ENCODE data around the gene UAP1L1.
A peak's percentile ranks its signal among the peaks of the same experiment; 100 is the strongest.
"Not testable (repeated sequence)": the region's sequence is repeated elsewhere in the genome, so short reads cannot be mapped to it uniquely, and the experiment has no call there.

Gene UAP1L1

GRCh38 chr9:137077010-137077747 is at the start of gene UAP1L1:
Gene UAP1L1 (plus strand): TSS chr9:137077517. CDS start chr9:137077533, 16 bp downstream.
- DNase-seq, result peak; percentile 85

- DNase-seq, result peak; percentile 86
Observed at GRCh38 chr9:137028263-137029057, 48.9 kb upstream of the UAP1L1 start.

GRCh38 chr9:137029058-137029936 is 48.0 kb upstream of the UAP1L1 start:
- DNase-seq, result peak; percentile 94

GRCh38 chr9:137030006-137030405 is 47.3 kb upstream of the UAP1L1 start:
- no peak for DNase-seq

GRCh38 chr9:137030538-137031527 is 46.5 kb upstream of the UAP1L1 start:
- DNase-seq, result peak; percentile 83

GRCh38 chr9:137031904-137032640 is 45.2 kb upstream of the UAP1L1 start, which contains the start of gene FUT7:
Gene FUT7 (minus strand): TSS chr9:137032088. CDS start chr9:137031991, 97 bp downstream.
- DNase-seq, result no peak

GRCh38 chr9:137032858-137033257 is 44.5 kb upstream of the UAP1L1 start:
- DNase-seq, result no peak

GRCh38 chr9:137033481-137033880 is 43.8 kb upstream of the UAP1L1 start:
- DNase-seq, result not testable (repeated sequence)

- DNase-seq, result no peak
Observed at GRCh38 chr9:137034039-137034708, 43.1 kb upstream of the UAP1L1 start.

GRCh38 chr9:137034709-137035506 is 42.4 kb upstream of the UAP1L1 start:
- peak; percentile 94 for DNase-seq

GRCh38 chr9:137035507-137035834 is 41.8 kb upstream of the UAP1L1 start:
- DNase-seq, result no peak

- DNase-seq, result no peak
Observed at GRCh38 chr9:137035937-137036336, 41.4 kb upstream of the UAP1L1 start.

- no peak for DNase-seq
Observed at GRCh38 chr9:137037035-137037434, 40.3 kb upstream of the UAP1L1 start.

- no peak for DNase-seq
Observed at GRCh38 chr9:137037483-137037882, 39.8 kb upstream of the UAP1L1 start.

- DNase-seq, result no peak
Observed at GRCh38 chr9:137038916-137039315, 38.4 kb upstream of the UAP1L1 start.

- DNase-seq, result no peak
Observed at GRCh38 chr9:137039611-137040366, 37.5 kb upstream of the UAP1L1 start.

- no peak for DNase-seq
Observed at GRCh38 chr9:137040568-137040967, 36.7 kb upstream of the UAP1L1 start.

- DNase-seq, result no peak
Observed at GRCh38 chr9:137041124-137041523, 36.2 kb upstream of the UAP1L1 start.

Measured in activated CD8-positive, alpha-beta memory T cell treated with anti-CD3 and anti-CD28 coated beads for 24 hours (primary cell).